ENCODE measurements around the gene MOSPD2. TPM values are rescaled to one million over a fixed set of nuclear protein-coding genes. Genes with fewer than 3 reads are reported as not detected.

Gene MOSPD2
- total RNA-seq, 1 donor from 2014 or later, result 17.4 TPM

DNA sequence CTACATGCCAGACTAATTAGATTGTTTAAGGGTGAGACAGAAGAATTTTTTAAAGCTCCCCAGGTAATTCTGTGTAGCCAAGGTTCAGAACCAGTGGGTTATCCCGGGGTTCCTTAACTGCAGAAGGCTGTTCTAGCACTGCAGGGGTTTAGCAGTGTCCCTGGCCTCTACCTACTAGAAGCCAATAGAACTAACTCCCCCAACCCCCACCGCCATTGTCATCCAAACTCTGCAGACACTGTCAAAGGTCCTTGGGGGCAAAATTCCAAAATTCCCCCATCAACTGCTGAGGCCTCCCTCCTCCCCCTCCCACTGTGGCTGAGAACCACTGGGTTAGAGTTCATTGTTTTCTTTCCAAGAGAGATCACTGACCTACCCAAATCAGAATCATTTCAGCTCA lies 66.4 kb downstream of the MOSPD2 start:
- no peaks in the 10 kb centered on the region for H3K36me3 ChIP-seq
- no peaks in the 10 kb centered on the region for H3K4me1 ChIP-seq
- intact Hi-C loops (cut with DNase I), result no loop called here
- no peak overlapping the region for H3K4me3 ChIP-seq
- no peaks in the 10 kb centered on the region for H3K27me3 ChIP-seq
- TF ChIP-seq POLR2AphosphoS5 (IDR thresholded peaks at IDR 0.05; ENCODE audit: insufficient read depth in 1 of 2, low read depth in 1 of 2) (no peak), POLR2A (IDR thresholded peaks at IDR 0.05) (no peak)
- TF ChIP-seq, protein P1, sequence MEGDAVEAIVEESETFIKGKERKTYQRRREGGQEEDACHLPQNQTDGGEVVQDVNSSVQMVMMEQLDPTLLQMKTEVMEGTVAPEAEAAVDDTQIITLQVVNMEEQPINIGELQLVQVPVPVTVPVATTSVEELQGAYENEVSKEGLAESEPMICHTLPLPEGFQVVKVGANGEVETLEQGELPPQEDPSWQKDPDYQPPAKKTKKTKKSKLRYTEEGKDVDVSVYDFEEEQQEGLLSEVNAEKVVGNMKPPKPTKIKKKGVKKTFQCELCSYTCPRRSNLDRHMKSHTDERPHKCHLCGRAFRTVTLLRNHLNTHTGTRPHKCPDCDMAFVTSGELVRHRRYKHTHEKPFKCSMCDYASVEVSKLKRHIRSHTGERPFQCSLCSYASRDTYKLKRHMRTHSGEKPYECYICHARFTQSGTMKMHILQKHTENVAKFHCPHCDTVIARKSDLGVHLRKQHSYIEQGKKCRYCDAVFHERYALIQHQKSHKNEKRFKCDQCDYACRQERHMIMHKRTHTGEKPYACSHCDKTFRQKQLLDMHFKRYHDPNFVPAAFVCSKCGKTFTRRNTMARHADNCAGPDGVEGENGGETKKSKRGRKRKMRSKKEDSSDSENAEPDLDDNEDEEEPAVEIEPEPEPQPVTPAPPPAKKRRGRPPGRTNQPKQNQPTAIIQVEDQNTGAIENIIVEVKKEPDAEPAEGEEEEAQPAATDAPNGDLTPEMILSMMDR (IDR thresholded peaks at IDR 0.05), result no peak
- H3K27ac ChIP-seq, result no peak overlapping the region
- DNase-seq (ENCODE audit: extremely low spot score in 2 of 2), result no peak
- no peaks in the 10 kb centered on the region for H3K9me3 ChIP-seq

DNA sequence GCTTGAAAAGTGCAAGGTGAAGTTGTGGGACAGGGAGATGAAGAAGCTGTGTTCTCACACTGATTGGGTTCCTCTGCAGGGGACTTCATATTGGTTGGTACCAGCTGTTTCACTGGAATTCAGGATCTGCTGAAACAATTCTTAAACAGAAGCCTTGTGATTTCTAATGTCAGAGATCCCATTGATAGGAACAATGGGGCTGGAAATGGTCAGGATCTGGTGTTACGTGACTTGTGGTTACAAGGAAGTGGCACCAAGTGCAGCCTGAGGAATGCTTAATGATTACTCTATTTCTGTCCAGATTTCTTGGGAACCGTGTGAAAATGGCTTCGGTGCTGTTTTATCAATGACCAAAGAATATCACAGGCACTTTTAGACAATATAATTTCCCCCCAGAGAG lies 68.1 kb downstream of the MOSPD2 start:
- H3K9me3 ChIP-seq, result no peaks in the 10 kb centered on the region
- no peak overlapping the region for H3K27ac ChIP-seq
- intact Hi-C loops (cut with DNase I), result no loop called here
- no peak for DNase-seq (ENCODE audit: extremely low spot score in 2 of 2)
- no peaks in the 10 kb centered on the region for H3K36me3 ChIP-seq
- no peak overlapping the region for H3K4me3 ChIP-seq
- no peaks in the 10 kb centered on the region for H3K4me1 ChIP-seq
- H3K27me3 ChIP-seq, result no peaks in the 10 kb centered on the region
- TF ChIP-seq POLR2A (IDR thresholded peaks at IDR 0.05), result no peak
- TF ChIP-seq, protein P1 (IDR thresholded peaks at IDR 0.05), result no peak

DNA sequence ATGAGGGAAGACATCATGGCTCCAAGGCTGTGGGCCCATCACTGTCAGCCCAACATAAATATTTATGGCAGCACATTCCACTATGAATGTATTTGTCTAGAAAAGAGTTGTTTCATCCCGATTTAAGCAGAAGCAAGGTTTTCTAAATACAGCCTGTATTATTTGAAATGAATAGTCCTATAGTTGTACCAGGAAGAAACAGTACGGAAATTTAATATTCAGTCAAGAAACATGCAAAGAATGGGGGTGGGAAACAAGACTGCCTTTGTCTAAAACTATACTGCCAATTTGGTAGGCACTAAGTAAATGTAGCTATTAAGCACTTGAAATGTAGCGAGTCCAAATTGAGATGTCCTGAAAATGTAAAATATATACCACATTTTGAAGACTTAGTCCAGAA lies 69.1 kb downstream of the MOSPD2 start:
- Histone ChIP-seq H3K4me3 (no peak overlapping the region), H3K4me1 (no peaks in the 10 kb centered on the region), H3K27ac (no peak overlapping the region), H3K27me3 (no peaks in the 10 kb centered on the region), H3K36me3 (no peaks in the 10 kb centered on the region), H3K9me3 (no peaks in the 10 kb centered on the region)
- intact Hi-C loops (cut with DNase I), result no loop called here
- TF ChIP-seq POLR2A (IDR thresholded peaks at IDR 0.05) (no peak), POLR2AphosphoS5 (IDR thresholded peaks at IDR 0.05; ENCODE audit: insufficient read depth in 1 of 2, low read depth in 1 of 2) (no peak)
- TF ChIP-seq, protein P1 (IDR thresholded peaks at IDR 0.05), result no peak
- DNase-seq (ENCODE audit: extremely low spot score in 2 of 2), result no peak

DNA sequence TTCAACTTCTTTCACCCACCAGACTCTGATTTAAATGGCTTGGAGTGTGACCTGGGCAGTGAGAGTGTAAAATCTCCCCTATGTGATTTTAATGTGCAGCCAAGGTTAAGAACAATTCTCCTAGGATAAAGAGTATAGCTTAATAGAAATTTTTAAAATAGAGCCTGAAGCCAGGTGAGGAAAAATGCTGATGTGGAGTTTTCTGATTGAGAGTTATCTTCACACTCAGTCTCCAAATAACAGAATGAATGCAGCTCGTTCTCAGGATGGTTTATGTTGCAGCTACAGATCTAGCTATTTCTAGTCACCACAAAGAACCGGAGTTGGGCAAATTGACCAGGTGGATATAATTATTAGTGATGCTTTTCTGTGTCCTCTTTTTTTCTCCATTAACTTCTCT lies 70.7 kb downstream of the MOSPD2 start:
- no peak for DNase-seq (ENCODE audit: extremely low spot score in 2 of 2)
- TF ChIP-seq, protein P1 (IDR thresholded peaks at IDR 0.05), result no peak
- TF ChIP-seq POLR2A (IDR thresholded peaks at IDR 0.05) (no peak), POLR2AphosphoS5 (IDR thresholded peaks at IDR 0.05; ENCODE audit: insufficient read depth in 1 of 2, low read depth in 1 of 2) (no peak)
- Histone ChIP-seq H3K27ac (no peak overlapping the region), H3K4me3 (no peak overlapping the region), H3K4me1 (no peaks in the 10 kb centered on the region), H3K27me3 (no peaks in the 10 kb centered on the region), H3K9me3 (no peaks in the 10 kb centered on the region), H3K36me3 (no peaks in the 10 kb centered on the region)
- intact Hi-C loops (cut with DNase I), result no loop called here

DNA sequence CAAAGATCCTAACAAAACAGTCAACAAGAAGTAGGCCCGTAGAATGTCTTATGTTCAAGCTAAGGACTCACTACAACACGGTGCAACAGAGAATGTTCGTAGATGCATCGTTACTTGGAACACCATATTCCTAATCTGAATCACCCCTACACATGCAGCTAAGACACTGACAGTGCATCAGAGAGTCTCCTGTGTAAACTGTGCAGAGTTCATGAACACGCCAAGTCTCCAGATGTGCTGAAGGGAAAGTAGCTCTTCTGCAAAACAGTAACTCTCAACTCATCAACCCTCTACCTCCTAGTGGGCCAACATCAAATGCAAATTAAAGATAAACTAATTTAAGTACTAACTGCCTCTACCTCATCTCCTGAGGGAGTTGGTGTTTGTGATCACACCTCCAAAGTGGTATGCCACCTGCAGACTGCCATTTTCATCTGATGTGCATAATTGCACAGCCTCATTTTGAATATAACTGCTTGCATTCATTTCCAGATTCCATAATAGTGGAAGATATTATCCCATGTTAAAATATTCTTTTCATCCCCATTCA lies 73.5 kb downstream of the MOSPD2 start:
- intact Hi-C loops (cut with DNase I), result no loop called here
- Histone ChIP-seq H3K27me3 (no peaks in the 10 kb centered on the region), H3K9me3 (no peaks in the 10 kb centered on the region), H3K4me3 (no peak overlapping the region), H3K4me1 (no peaks in the 10 kb centered on the region), H3K27ac (no peak overlapping the region), H3K36me3 (no peaks in the 10 kb centered on the region)
- TF ChIP-seq POLR2A (IDR thresholded peaks at IDR 0.05) (no peak), POLR2AphosphoS5 (IDR thresholded peaks at IDR 0.05; ENCODE audit: insufficient read depth in 1 of 2, low read depth in 1 of 2) (no peak)
- TF ChIP-seq, protein P1 (IDR thresholded peaks at IDR 0.05), result no peak
- DNase-seq (ENCODE audit: extremely low spot score in 2 of 2), result no peak

Measured in vagina (tissue), 2 donors.